HepG2 (cell line): ENCODE measurements around the gene BTBD19. TPM values are rescaled to one million over a fixed set of nuclear protein-coding genes. Genes with fewer than 3 reads are reported as not detected.

ENCODE experiments used
- ARNTL ChIP-seq: sonication (generic); formaldehyde crosslinking; IDR thresholded peaks from 2 replicates; pipeline ENCODE4 v1.4.0; 2020; ENCODE audit warnings: mild to moderate bottlenecking, missing genetic modification reagents
- CENPX ChIP-seq: sonication (generic); formaldehyde crosslinking; IDR thresholded peaks from 2 replicates; pipeline ENCODE4 v1.9.0; 2021; ENCODE audit warnings: mild to moderate bottlenecking, missing genetic modification reagents, moderate library complexity
- CREM ChIP-seq, 2 experiments: sonication (generic) in 1 of 2; formaldehyde crosslinking in 1 of 2; IDR thresholded peaks; 2 replicates each; pipeline versions ENCODE4 v1.4.0 to v1.6.1; 2016 to 2020; ENCODE audit warnings: antibody characterized with exemption in 1 of 2, mild to moderate bottlenecking in 1 of 2, missing genetic modification reagents in 1 of 2
- FLYWCH1 ChIP-seq: sonication (generic); formaldehyde crosslinking; IDR thresholded peaks from 2 replicates; pipeline ENCODE4 v1.8.1; 2023; ENCODE audit warnings: mild to moderate bottlenecking, missing genetic modification reagents
- FOXA3 ChIP-seq: IDR thresholded peaks from 2 replicates; pipeline ENCODE4 v1.6.1; 2016; ENCODE audit warnings: missing genetic modification reagents, missing compliant biosample characterization
- GABPB1 ChIP-seq: IDR thresholded peaks from 2 replicates; pipeline ENCODE4 v1.6.1; 2016; ENCODE audit warnings: mild to moderate bottlenecking, missing genetic modification reagents, moderate library complexity, missing compliant biosample characterization
- KLF9 ChIP-seq: IDR thresholded peaks from 2 replicates; pipeline ENCODE4 v1.6.1; 2016; ENCODE audit warnings: low read depth
- NPAS2 ChIP-seq: sonication (generic); formaldehyde crosslinking; IDR thresholded peaks from 2 replicates; pipeline ENCODE4 v1.8.0; 2022; ENCODE audit warnings: mild to moderate bottlenecking, missing genetic modification reagents, borderline replicate concordance
- PRPF4 ChIP-seq: fragments of 200-400 bp; formaldehyde crosslinking; IDR thresholded peaks from 2 replicates; pipeline ENCODE4 v1.6.1; 2016; ENCODE audit warnings: low read length, low read depth; ENCODE audit not compliant: poor library complexity, severe bottlenecking
- RXRA ChIP-seq: sonication (generic); formaldehyde crosslinking; IDR thresholded peaks from 2 replicates; pipeline ENCODE4 v1.5.1; 2020; ENCODE audit warnings: missing genetic modification reagents
- SALL1 ChIP-seq: sonication (generic); formaldehyde crosslinking; IDR thresholded peaks from 2 replicates; pipeline ENCODE4 v1.8.0; 2022; ENCODE audit warnings: mild to moderate bottlenecking, missing genetic modification reagents
- ZFP90 ChIP-seq: sonication (generic); formaldehyde crosslinking; IDR thresholded peaks from 2 replicates; pipeline ENCODE4 v1.8.0; 2022; ENCODE audit warnings: missing genetic modification reagents, mild to moderate bottlenecking, inconsistent platforms, borderline replicate concordance
- ZKSCAN8 ChIP-seq: IDR thresholded peaks from 2 replicates; pipeline ENCODE4 v1.6.1; 2016; ENCODE audit warnings: borderline replicate concordance, missing genetic modification reagents, missing compliant biosample characterization
- ZNF569 ChIP-seq: sonication (generic); formaldehyde crosslinking; IDR thresholded peaks from 2 replicates; pipeline ENCODE4 v1.5.0; 2020; ENCODE audit warnings: mild to moderate bottlenecking, missing genetic modification reagents, moderate library complexity, borderline replicate concordance
- ZNF792 ChIP-seq: IDR thresholded peaks from 2 replicates; pipeline ENCODE4 v1.6.1; 2016
- polyA plus RNA-seq, 8 experiments: library from polyadenylated mRNA; depleted of rRNA in 3 of 8; stranded (reverse) in 7 of 8; unstranded in 1 of 8; fragments of >200 nt; fragmentation: Illumina TruSeq in 4 of 8; extraction: Trizol in 4 of 8; gene quantifications; 2 replicates each; pipeline versions ENCODE4 v1.2.1 to v1.2.3, GENCODE V29; 2011 to 2016; ENCODE audit warnings: low read depth in 4 of 8, missing spikeins in 1 of 8, mixed read lengths in 1 of 8; ENCODE audit not compliant: insufficient read depth in 1 of 8
- total RNA-seq, 5 experiments: library from RNA; depleted of rRNA; stranded (reverse); fragments of >200 nt; fragmentation: Illumina TruSeq; extraction: Trizol; gene quantifications; 2 replicates each; pipeline ENCODE4 v1.2.3, GENCODE V29; 2016; ENCODE audit warnings: low read depth in 1 of 5
- TF ChIP-seq, protein P1 (sequence below): sonication (generic); formaldehyde crosslinking; IDR thresholded peaks from 2 replicates; pipeline ENCODE4 v1.9.0; 2021; ENCODE audit warnings: missing genetic modification reagents, mild to moderate bottlenecking, borderline replicate concordance
- TF ChIP-seq, protein P2 (sequence below): IDR thresholded peaks from 2 replicates; pipeline ENCODE4 v1.6.1; 2016; ENCODE audit warnings: low read depth
- TF ChIP-seq, protein P3 (sequence below): sonication (generic); formaldehyde crosslinking; IDR thresholded peaks from 2 replicates; pipeline ENCODE4 v1.8.0; 2022; ENCODE audit warnings: mild to moderate bottlenecking, missing genetic modification reagents, borderline replicate concordance
- TF ChIP-seq, protein P4 (sequence below): sonication (generic); formaldehyde crosslinking; IDR thresholded peaks from 2 replicates; pipeline ENCODE4 v1.4.0; 2020; ENCODE audit warnings: missing genetic modification reagents

The BTBD19 gene
- total and polyA plus RNA-seq, 2 of the 13 experiments (the other 11 are each of a cell fraction or from before 2014, with no cell fraction given): 2.7 to 6.7 TPM

DNA sequence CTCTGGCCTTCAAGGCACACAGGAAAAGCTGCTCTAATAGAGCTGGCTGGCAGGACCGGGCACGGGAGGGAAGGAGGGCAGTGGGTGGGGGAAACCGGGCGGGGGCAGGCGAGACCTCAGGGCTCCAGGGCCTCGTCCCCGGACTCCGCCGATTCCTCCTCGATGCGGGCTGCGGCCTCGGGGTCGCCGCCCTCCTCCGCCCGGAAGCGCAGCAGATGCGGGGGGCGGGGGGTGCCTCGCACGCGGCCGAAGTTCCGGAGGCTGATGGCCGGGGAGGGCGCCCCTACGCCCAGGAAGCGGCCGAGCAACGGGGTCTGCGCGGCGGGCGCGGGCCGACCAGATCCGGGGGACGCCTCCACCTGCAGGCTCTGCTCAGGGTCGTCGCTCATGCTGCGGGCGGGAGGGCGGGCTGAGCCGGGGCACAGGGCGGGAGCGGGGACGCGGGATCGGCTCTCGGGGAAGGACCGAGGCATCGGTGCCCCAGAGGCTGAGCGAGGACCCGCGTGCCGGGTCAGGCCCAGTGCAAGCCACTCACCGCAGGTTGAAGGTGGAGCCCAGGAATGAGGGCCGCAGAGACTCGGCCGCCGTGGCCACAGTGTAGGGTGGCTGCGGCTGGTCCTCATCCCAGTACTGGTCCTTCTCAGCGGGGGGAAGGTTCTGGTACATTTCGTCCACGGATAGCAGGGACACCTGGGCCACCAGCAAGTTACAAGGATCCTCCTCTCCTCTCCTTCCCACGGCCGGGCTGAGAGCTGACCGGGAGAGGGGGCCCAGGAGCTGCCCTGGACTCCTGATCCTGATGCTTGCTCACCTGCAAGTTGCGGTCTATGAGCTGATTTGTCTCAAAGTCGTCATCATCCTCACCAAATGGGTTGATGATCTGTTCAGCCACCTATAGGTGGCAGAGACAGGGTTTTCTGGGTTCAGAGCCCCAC, 24.0 kb upstream of the BTBD19 start (continued):
- TF ChIP-seq, protein P1, sequence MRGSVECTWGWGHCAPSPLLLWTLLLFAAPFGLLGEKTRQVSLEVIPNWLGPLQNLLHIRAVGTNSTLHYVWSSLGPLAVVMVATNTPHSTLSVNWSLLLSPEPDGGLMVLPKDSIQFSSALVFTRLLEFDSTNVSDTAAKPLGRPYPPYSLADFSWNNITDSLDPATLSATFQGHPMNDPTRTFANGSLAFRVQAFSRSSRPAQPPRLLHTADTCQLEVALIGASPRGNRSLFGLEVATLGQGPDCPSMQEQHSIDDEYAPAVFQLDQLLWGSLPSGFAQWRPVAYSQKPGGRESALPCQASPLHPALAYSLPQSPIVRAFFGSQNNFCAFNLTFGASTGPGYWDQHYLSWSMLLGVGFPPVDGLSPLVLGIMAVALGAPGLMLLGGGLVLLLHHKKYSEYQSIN (CRISPR knock-in tag): no peak
- TF ChIP-seq ZKSCAN8 (CRISPR knock-in tag) (no peak), ARNTL (peak; percentile 70), FOXA3 (CRISPR knock-in tag) (no peak; the same call in 1 of the 2 replicates), SALL1 (CRISPR knock-in tag) (peak; percentile 59), ZNF569 (CRISPR knock-in tag) (no peak), GABPB1 (peak; percentile 91), FLYWCH1 (CRISPR knock-in tag) (no peak), PRPF4 (no peak), ZNF792 (CRISPR knock-in tag) (peak; percentile 29; the same call in 1 of the 2 replicates), CREM (IDR thresholded peaks at IDR 0.05) (no peak), CREM (CRISPR knock-in tag; IDR thresholded peaks at IDR 0.05) (no peak), ZFP90 (CRISPR knock-in tag) (no peak), CENPX (no peak), KLF9 (no peak), RXRA (CRISPR knock-in tag) (peak; percentile 17; the same call in 1 of the 2 replicates), NPAS2 (CRISPR knock-in tag) (no peak)
- TF ChIP-seq, protein P2, sequence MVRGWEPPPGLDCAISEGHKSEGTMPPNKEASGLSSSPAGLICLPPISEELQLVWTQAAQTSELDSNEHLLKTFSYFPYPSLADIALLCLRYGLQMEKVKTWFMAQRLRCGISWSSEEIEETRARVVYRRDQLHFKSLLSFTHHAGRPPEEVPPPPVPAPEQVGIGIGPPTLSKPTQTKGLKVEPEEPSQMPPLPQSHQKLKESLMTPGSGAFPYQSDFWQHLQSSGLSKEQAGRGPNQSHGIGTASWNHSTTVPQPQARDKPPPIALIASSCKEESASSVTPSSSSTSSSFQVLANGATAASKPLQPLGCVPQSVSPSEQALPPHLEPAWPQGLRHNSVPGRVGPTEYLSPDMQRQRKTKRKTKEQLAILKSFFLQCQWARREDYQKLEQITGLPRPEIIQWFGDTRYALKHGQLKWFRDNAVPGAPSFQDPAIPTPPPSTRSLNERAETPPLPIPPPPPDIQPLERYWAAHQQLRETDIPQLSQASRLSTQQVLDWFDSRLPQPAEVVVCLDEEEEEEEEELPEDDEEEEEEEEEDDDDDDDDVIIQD (CRISPR knock-in tag): no peak
- TF ChIP-seq, protein P3, sequence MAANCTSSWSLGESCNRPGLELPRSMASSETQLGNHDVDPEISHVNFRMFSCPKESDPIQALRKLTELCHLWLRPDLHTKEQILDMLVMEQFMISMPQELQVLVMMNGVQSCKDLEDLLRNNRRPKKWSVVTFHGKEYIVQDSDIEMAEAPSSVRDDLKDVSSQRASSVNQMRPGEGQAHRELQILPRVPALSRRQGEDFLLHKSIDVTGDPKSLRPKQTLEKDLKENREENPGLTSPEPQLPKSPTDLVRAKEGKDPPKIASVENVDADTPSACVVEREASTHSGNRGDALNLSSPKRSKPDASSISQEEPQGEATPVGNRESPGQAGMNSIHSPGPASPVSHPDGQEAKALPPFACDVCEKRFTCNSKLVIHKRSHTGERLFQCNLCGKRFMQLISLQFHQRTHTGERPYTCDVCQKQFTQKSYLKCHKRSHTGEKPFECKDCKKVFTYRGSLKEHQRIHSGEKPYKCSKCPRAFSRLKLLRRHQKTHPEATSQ (CRISPR knock-in tag): 0 out of 2 replicates have a peak, but pooled peaks have one; percentile 17
- TF ChIP-seq, protein P4, sequence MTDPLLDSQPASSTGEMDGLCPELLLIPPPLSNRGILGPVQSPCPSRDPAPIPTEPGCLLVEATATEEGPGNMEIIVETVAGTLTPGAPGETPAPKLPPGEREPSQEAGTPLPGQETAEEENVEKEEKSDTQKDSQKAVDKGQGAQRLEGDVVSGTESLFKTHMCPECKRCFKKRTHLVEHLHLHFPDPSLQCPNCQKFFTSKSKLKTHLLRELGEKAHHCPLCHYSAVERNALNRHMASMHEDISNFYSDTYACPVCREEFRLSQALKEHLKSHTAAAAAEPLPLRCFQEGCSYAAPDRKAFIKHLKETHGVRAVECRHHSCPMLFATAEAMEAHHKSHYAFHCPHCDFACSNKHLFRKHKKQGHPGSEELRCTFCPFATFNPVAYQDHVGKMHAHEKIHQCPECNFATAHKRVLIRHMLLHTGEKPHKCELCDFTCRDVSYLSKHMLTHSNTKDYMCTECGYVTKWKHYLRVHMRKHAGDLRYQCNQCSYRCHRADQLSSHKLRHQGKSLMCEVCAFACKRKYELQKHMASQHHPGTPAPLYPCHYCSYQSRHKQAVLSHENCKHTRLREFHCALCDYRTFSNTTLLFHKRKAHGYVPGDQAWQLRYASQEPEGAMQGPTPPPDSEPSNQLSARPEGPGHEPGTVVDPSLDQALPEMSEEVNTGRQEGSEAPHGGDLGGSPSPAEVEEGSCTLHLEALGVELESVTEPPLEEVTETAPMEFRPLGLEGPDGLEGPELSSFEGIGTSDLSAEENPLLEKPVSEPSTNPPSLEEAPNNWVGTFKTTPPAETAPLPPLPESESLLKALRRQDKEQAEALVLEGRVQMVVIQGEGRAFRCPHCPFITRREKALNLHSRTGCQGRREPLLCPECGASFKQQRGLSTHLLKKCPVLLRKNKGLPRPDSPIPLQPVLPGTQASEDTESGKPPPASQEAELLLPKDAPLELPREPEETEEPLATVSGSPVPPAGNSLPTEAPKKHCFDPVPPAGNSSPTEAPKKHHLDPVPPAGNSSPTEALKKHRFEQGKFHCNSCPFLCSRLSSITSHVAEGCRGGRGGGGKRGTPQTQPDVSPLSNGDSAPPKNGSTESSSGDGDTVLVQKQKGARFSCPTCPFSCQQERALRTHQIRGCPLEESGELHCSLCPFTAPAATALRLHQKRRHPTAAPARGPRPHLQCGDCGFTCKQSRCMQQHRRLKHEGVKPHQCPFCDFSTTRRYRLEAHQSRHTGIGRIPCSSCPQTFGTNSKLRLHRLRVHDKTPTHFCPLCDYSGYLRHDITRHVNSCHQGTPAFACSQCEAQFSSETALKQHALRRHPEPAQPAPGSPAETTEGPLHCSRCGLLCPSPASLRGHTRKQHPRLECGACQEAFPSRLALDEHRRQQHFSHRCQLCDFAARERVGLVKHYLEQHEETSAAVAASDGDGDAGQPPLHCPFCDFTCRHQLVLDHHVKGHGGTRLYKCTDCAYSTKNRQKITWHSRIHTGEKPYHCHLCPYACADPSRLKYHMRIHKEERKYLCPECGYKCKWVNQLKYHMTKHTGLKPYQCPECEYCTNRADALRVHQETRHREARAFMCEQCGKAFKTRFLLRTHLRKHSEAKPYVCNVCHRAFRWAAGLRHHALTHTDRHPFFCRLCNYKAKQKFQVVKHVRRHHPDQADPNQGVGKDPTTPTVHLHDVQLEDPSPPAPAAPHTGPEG (CRISPR knock-in tag): no peak
